HG03520 (cell line): ENCODE data around the gene DLG2.

Source experiments
- ATAC-seq: cut with Tn5 transposase; IDR thresholded peaks from one replicate; pipeline ENCODE4 v1.9.1; 2021; ENCODE audit warnings: mild to moderate bottlenecking, moderate library complexity; ENCODE audit not compliant: unreplicated experiment

Gene DLG2

DNA sequence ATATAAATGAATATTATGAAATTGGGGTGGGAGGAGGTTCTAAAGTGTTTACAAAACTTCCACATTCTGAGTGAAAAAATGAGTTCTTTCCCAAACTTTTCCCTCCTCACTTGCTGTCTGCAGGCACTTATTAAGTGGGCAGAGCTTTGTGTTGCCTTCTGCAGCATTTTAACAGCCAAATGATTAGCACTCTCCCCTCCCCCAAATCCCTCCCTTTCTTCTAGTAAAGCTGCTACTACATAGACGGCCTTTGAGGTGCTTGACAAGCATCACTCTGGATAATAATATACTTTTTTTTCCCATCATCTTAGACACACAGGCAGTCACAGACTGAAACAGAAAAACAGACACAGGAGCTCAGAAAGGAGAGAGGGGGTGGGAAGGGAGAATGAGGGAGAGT is 493.5 kb downstream of the DLG2 start:
- no peak for ATAC-seq

DNA sequence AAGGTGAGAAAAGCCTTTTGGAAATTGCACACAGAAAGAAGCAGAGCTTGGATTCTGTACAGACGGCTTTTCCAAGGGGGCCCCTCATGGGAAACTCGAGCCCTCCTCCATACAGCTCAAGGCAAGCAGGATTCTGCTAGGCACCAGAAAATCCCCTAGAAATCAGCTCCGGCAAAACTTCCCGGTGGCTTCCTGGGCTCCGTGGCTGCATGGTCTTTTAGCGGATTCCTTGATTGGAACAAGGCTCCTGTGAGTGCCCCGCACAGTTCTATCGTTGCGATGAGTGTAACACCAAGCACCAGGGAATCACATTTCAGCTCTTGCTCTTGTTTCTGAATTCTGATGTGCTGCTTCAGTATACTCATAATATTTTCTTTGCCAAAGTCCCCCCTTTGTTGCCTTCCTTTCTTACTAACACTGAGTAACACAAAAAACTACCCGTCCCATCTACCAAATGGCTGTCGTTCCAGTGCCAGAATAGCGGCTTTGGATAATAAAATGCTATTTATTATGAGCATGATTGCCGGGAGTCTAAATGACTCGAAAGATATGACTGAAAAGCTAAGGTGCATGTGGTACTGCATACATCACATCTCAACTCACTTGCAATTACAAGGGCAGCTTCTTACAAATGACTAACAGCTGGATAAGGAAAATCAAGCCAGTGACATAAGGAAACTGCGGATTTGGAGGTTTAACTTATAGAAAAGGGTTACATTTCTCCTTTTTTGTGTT is 494.1 kb downstream of the DLG2 start:
- no peak for ATAC-seq

DNA sequence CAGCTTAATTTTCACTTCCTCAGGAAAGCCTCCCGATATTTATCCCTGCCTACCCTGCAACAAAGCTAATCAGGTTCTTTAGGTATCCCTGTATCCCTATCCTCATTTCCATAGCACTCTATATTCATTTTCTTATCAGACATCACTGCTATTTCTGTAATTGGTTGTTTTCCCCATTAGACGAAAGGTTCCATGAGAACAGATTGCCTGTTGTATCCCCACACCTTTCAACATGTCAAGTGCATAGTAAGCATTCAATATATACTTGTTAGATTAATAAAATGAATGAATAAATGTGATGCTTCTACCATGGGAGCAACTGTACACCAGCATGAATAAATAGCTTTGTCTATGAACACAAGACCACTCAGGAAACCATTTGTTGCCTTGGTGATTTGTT is 499.8 kb downstream of the DLG2 start:
- no peak for ATAC-seq

DNA sequence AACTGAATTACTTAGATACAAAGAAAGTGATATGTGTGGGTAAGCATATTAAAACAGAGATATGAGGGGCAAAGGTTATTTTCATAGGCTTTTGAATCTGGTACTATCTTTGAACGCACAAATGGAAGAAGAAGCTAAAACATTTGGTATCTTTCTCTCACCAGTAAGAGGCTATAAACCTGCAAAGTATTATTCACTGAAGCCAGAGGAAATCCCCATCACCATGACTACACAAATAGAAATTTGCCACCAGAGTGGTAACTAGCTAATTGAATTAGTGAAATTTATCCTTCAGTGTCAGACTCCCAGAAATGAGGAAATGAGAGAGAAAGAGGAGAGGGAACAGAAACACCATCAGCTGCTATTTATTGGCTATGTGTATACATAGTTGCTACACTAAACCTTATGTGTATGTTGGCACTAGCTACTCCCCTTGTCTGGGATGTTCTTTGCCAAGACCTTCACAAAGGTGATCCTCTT is 503.4 kb downstream of the DLG2 start:
- ATAC-seq: peak; percentile 92

DNA sequence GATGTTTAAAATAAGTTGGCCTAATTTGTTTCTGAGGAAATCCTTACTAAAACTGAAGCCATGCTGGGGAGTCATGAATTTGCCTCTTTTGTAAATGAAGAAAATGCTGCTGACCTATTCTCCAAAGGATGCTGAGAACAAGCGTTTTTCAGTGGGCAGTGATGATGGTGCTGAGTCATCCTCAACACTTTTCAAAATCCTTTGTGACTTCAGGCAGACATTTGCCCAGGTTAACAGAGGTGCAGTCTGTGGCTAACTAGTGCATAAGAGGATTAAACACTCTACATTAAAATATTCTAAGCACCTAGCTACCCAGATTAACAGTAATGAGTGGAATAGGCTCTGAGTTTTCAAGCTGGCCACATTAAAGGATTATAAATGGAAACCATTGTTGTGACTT is 509.0 kb downstream of the DLG2 start:
- no peak for ATAC-seq

DNA sequence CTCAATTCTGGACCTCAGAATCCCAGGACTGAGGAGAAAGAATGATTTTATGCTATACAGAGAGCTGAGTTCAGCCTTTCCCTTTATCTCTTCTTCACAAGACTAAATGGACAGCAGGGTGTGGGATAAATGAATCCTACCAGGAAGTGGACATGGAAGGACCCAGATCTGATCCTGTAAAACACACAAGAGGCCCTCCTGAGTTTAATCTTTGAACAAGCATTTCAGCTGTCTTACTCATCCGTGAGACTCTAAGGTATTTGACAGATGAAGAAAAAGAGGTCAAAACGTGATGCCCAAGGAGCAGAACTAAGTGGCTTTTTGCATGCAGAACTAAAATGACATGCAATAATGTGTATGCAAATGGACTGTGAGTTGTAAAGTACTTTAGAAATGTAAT is 511.3 kb downstream of the DLG2 start:
- no peak for ATAC-seq

DNA sequence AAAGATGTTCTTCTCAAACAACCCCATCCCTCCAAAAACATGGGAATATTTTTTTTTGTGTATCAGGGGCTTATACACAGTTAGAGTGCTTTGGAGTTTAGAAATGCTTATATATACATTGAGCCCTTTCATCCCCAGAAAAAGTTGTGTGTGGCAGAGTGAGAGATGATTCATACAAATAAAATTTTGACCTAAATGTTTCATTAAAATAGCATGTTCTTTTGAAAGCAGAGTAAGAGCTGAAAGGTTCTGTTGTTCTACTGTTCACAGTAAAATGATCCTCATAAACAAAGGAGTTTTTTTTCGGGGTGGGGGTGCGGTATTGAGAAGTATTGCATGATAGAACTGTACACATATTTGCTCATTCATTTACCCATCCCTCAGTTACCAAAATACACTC is 512.4 kb downstream of the DLG2 start:
- no peak for ATAC-seq

DNA sequence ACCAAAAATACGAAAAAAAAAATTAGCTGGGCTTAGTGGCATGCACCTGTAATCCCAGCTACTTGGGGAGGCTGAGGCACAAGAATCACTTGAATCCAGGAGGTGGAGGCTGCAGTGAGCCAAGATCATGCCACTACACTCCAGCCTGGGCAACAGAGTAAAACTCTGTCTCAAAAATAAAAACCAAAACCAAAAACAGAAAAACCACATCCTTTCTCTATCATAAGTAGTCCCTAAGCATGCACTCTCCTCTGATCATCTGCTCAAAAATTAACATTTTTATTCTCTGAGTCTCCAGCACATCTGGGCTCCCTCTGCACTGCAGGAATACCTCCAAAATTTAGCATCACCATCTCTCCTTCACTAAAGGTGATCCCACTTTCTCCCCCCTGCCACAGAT is 516.9 kb downstream of the DLG2 start:
- ATAC-seq: peak; percentile 93

DNA sequence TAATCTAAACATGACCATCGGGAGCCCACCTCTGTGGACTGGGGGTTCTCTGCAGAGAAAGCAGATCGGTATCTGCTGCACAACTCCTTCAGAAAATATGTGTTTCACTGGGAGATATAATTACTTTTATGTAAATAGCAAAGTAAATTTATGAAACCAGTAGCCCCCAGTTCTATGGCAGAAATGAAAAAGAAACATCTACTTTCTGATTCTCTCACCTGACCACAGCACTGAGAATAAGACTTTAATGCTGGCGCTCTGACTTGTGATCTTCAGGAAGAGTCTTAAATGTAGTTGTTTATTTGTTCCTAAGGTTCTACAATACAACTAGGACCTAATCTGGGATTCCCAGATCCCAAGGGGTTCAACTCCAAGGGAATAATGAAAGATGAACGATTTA is 518.0 kb downstream of the DLG2 start:
- peak; percentile 78 for ATAC-seq

DNA sequence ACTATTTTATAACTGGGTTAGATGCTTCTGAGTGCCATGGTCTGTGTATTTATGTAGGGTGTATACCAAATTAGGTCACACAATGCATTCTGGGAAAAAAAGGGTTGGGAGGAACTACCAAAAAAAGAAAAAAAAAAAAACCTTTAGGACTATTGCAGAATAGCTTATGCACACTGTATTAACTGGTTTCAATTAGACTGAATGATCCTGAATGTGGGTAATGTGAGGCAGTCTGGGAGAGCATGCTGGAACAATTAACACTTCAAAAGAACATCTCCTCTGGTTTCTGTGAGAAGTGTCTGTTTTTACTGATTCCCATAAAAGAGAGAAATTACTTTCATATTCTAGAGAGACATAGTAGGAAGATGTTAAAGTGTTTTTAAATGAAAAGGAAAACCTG is 521.3 kb downstream of the DLG2 start:
- no peak for ATAC-seq

DNA sequence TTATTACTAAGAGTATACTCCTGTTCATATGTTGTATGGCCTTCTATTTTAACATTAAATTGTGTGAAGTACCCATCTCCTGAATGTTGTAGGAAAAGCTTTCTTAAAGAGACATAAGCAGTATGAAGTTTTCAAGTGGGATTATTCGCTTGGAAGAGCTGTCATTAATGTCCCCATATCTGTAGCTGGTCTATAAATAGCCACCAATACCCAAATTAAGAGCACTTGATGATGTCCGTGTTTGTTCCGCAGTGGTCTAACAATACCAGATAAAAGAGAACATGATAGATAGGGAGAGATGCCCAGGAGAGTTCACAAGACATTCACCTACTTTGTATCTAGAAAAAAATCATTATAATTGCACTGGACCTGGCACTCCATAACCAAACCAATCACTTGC is 527.6 kb downstream of the DLG2 start:
- no peak for ATAC-seq

DNA sequence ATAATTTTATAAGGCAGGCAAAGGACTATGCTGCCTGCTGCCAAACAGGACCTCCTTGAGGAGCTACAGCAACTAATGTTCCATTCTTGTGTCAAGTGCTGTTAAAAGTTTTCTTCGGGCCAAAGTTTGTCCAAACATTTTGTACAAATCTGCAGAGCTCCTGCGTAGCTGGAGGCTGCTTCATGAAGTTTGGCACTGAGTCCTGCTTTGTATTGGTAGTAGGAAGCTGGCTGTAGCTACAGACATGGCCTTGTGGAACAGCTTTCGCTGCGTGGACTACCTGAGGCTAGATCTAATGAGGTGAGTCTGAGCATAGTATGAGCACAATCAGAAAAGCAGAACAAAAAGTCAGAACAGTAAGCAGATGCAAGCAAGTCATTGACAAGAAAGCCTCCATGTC is 528.1 kb downstream of the DLG2 start:
- no peak for ATAC-seq

DNA sequence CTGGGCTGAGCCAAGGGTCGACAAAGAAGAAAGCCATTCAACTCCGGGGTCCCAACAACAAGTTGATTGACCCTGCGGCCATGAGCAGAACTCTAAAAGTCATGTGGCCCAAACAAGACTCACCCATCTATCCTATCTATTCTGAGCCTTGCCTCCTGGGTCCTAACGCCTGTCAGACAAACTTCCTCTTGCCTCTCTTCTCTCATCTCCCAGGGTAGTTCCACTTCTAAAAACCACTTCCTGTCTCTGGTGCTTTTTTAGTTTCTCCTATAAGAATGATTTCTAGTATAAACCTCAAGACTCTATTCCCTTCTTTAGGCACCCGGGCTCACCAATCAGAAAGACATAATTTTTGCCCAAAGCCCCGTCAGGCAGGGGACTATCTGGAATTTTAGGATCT is 530.2 kb downstream of the DLG2 start:
- no peak for ATAC-seq

DNA sequence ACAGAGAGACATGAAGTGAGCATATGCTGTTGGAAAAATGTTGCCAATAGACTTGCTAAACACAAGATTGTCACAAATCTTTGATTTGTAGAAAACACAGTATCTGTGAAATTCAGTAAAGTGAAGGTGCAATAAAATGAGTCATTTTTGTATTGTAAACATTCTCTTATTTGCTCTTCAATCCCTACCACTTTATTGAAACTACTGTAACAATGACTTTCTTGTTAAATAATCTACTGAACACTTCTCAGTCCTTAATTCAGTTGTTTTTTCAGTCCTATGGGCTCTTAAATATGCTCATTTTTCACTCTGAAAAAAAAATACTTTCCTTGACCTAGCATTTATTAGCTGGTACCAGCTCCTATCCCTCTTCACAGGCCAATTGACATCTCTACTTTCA is 531.9 kb downstream of the DLG2 start:
- no peak for ATAC-seq

DNA sequence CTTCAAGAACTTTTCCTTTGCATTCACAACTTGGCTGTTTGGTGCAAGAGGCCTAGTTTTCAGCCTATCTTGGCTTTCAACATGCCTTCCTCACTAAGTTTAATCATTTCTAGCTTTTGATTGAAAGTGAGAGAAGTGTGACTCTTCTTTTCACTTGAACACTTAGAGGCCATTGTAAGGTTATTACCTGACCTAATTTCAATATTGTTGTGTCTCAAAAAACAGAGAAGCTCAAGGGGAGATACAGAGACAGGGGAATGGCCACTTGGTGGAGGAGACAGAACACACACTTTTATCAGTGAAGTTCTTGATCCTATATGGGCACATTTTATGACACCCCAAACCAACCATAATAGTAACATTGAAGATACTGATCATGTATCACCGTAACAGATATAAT is 532.3 kb downstream of the DLG2 start:
- no peak for ATAC-seq

DNA sequence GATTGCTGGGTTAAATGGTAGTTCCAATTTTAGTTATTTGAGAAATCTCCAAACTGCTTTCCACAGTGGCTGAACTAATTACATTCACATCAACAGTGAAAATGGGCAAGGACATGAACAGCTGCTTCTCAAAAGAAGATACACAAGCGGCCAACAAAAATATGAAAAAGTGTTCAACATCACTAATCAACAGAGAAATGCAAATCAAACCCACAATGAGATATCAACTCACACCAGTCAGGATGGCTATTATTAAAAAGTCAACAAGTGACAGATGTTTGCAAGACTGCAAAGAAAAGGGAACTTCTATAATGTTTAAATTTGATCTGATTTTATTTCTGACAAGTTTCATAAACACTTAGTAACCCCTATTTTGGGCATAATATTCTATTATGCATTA is 537.5 kb downstream of the DLG2 start:
- no peak for ATAC-seq

DNA sequence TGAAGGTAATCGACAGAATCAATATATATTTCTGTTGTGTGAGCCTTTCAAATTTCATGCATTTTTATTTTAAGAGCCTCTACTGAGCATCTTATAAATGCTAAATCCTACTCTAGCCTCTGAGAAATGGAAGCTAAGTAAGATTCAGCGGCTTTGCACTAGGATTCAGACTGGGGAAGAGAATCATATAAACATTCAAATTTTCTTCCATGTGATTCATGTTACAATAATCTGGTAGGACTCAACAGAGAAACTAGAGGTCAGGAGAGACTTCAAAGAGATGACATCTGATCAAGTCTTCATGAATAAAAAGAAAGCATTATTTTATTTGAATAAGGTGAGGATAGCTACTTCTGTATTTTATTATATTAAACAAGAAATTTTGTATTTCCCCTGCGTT is 538.9 kb downstream of the DLG2 start:
- ATAC-seq: no peak

DNA sequence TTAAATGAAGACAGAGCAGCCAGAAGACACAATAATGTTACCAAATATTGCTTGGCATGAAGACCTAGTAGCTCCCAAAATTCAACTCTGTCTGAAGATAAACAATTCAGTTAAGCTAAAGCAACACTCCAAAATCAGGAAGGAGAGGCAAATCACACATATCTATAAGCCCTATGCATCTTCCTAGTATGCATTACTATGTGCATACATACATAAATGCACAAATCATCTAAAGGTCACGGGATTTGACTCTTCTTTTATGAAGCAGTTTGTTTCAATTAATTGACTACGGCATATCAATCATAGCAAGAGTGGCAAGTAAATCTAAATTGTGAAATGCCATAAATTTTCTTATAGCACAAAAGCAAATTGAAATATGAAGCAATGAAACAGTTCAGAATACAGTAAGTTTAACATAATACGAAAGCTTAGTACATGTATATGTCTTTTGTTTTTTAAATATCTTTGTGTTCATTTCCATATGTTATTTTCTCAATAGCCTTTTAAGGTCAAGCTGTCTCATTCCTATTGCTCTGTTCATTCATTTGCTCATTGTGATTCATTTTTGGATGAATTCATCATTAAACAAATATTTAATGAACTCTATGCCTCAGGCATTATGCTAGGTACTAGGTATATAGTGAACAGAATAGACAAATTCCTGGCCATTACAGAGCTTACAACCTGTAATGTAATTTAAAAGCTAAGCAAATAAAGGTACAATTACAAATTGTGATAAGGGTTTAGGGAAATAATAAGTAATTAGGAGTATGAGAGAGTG is 540.5 kb downstream of the DLG2 start:
- no peak for ATAC-seq

DNA sequence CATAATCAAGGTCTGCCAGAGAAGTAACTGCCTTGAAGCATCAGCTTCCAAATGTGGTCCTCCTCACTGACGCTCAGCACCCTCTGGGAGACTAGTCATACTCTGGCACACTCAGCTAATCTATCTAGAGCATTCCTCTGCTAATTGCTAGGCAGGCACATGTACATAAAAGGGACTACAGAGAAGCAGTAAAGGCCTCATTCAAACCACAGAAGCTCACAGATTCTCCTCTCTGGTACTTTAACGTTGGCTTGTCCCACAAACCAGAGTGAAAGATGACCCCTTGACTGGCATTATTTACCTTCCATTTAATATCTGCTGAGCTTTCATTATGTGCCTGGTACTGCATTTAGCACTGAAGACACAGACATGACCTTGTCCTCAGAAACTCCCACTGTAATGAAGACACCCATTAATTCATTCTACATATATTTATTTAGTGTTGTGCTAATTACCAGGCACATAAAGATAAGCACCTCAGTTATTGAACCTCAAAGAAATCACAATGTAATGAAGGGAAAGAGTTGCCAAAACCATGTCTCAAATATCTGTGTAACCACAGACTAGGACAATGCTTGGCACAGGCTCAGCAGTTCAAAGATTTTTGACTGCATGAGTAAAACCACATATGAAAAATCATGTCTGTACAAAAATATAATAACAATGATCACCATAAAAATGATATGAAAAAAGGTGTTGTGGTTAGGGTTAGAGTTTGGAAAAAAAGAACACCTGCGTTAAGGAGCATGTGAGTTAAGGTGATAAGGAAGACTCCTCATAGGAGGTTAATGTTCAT is 550.4 kb downstream of the DLG2 start:
- no peak for ATAC-seq

DNA sequence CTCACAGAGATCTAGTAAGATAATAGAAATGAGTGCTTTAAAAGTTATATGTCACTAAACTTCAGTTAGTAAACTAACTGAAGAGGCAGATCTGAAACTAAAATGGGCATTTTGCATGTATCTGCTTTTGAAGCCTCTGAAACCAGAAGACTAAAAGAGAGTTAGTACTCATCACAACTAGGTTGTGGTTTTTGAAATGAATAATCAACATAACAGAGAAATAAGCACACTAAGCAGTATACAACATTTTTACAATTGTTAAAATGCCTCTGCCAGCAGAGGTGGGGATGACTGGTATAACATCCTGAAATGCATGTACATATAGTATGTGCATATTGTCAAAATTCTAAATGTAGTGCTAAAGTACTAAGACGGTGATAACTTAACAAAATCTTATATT is 564.5 kb downstream of the DLG2 start:
- ATAC-seq: peak; percentile 100

DNA sequence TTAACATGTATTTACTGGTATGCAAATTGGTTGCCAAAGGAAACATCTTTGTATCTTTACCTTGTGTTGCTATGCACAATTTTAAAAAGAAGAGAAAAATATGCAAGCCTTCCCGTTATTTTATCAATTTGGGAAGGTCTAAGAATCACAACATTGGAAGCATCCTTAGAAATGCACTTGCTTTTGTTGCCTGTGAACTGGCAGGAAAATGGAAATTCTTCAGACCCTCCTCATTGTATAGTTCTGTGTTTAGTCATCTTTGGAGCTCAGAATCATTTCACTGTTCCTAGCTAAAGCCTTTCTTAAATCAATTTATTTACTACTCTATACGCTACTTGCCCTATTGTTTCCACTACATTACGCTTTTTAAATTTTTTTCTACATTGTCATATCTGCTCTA is 574.5 kb downstream of the DLG2 start:
- ATAC-seq: no peak

DNA sequence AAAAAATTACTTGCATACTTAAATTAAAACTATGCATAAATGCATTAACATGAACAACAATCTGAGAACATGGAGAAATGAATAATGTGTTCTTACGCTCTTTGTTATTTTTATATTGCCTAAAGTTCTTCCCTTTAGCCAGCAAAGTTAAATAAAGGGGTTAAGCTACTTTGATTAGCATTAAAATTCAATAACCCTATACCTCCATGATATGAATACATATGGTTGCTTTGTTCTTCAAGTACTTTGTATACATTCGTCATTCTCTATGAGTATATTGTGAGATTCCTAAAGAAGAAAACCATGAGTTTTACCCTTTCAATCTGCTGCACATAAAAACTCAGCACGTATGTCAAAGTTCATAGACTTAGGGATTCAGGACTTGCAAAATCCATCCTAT is 578.3 kb downstream of the DLG2 start:
- ATAC-seq: no peak
